Karpas-422 (cell line): Measurements from ENCODE around the gene TNFSF18. TPM values are rescaled to one million over a fixed set of nuclear protein-coding genes. Genes with fewer than 3 reads are reported as not detected.

ENCODE experiments used
- DNase-seq: peaks from one replicate; pipeline ENCODE4 v3.0.0-alpha.2; 2015
- H2AFZ ChIP-seq: fragments of 200-600 bp; sonication (generic); 2 replicates; pipeline ENCODE4 v1.6.1; 2014; ENCODE audit warnings: antibody characterized with exemption, low read length, mixed read lengths
- H3K27ac ChIP-seq: fragments of 200-600 bp; sonication (generic); 2 replicates; pipeline ENCODE4 v1.5.1; 2014; ENCODE audit warnings: mild to moderate bottlenecking, low read length, moderate library complexity
- H3K27me3 ChIP-seq: fragments of 200-600 bp; sonication (generic); 2 replicates; pipeline ENCODE4 v1.6.1; 2014; ENCODE audit warnings: low read length, mixed read lengths
- H3K36me3 ChIP-seq: fragments of 200-600 bp; sonication (generic); 2 replicates; pipeline ENCODE4 v1.6.1; 2014; ENCODE audit warnings: low read length, mixed read lengths; ENCODE audit not compliant: insufficient read depth
- H3K4me1 ChIP-seq: fragments of 200-600 bp; sonication (generic); 2 replicates; pipeline ENCODE4 v1.6.1; 2014; ENCODE audit warnings: mild to moderate bottlenecking, low read length, mixed read lengths
- H3K4me2 ChIP-seq: fragments of 200-600 bp; sonication (generic); 2 replicates; pipeline ENCODE4 v1.6.1; 2014; ENCODE audit warnings: low read length, low read depth, mild to moderate bottlenecking; ENCODE audit not compliant: poor library complexity, severe bottlenecking
- H3K4me3 ChIP-seq: fragments of 200-600 bp; sonication (generic); 2 replicates; pipeline ENCODE4 v1.5.1; 2014; ENCODE audit warnings: mild to moderate bottlenecking, antibody characterized with exemption, low read length, mixed read lengths
- H3K79me2 ChIP-seq: fragments of 200-600 bp; sonication (generic); 2 replicates; pipeline ENCODE4 v1.6.1; 2014; ENCODE audit warnings: mild to moderate bottlenecking, low read length, mixed read lengths
- H3K9ac ChIP-seq: fragments of 200-600 bp; sonication (generic); 2 replicates; pipeline ENCODE4 v1.6.0; 2014; ENCODE audit warnings: low read length
- H3K9me2 ChIP-seq: fragments of 200-600 bp; sonication (generic), shearing (Covaris generic); replicated peaks from 2 replicates; pipeline ENCODE4 v1.6.0; 2014; ENCODE audit warnings: mild to moderate bottlenecking, low read length, moderate library complexity; ENCODE audit not compliant: insufficient read depth
- H3K9me3 ChIP-seq: fragments of 300-700, 200-600 bp; sonication (generic); 2 replicates; pipeline ENCODE4 v1.6.1; 2014; ENCODE audit warnings: low read length, mixed read lengths
- H4K20me1 ChIP-seq: fragments of 200-600 bp; sonication (generic); 2 replicates; pipeline ENCODE4 v1.6.1; 2014; ENCODE audit warnings: mild to moderate bottlenecking, antibody characterized with exemption, low read length, low read depth; ENCODE audit not compliant: insufficient read depth
- total RNA-seq: library from RNA; depleted of rRNA; stranded (reverse); fragments of >200 nt; shearing (Covaris generic); gene quantifications from 2 replicates; pipeline ENCODE4 v1.2.3, GENCODE V29; 2014; ENCODE audit warnings: low replicate concordance

TNFSF18 gene
- total RNA-seq, 1 experiment from 2014 or later: not detected

DNA sequence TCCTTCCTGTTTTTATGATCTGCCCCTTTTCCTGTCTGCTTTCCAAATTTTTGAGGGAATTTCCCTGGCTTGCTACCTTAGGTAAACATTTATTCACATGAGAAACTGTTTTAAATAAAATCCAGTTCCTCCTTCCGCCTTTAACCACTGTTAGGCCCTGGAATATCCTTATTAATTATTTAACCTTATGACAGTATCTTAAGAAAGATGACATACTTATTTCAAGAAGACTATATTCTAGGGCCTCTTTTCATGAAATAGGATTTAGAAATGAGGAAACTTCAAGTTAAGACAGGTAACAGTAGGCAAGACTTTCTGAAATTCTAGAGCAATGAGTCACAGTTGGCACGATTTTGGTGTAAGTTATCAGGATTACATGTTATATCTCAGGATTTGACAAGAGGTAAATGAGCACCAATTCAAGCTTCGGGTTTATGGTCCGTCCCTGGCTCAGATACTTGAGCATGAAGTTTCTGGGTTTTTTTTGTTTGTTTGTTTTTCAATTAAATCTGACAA, 2.0 kb upstream of the TNFSF18 start:
- no peaks in the 10 kb centered on the region for H3K9me2 ChIP-seq
- no peak overlapping the region for H2AFZ ChIP-seq
- no peak overlapping the region for H3K4me2 ChIP-seq

DNA sequence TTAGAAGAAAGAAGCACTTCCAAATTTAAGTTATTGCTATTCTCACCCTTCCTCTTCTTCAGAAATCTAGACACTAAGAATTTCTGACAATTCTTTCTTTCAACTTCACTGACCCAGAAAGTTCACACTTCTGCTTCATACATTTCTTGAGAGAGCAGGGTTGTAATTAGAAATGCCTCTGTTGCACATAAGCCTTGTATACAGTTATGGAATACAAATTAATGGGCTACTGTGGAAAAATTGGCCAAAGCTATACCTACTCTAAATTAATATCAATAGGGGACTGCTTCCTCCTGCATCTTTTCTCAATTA, 1.5 kb downstream of the TNFSF18 start:
- Histone ChIP-seq H3K9me3 (no peaks in the 10 kb centered on the region), H3K79me2 (no peaks in the 10 kb centered on the region), H3K27me3 (no peaks in the 10 kb centered on the region), H3K27ac (no peak overlapping the region), H3K36me3 (no peaks in the 10 kb centered on the region), H2AFZ (no peak overlapping the region), H4K20me1 (no peaks in the 10 kb centered on the region), H3K9ac (no peak overlapping the region), H3K4me2 (no peak overlapping the region), H3K4me1 (no peaks in the 10 kb centered on the region), H3K9me2 (no peaks in the 10 kb centered on the region), H3K4me3 (no peak overlapping the region)
- no peak for DNase-seq

More for the DNA sequence above, 2.0 kb upstream of the TNFSF18 start:
- H3K36me3 ChIP-seq: no peaks in the 10 kb centered on the region
- no peak overlapping the region for H3K9ac ChIP-seq
- H3K9me3 ChIP-seq: no peaks in the 10 kb centered on the region
- H3K4me1 ChIP-seq: no peaks in the 10 kb centered on the region
- no peak for DNase-seq
- no peaks in the 10 kb centered on the region for H3K27me3 ChIP-seq
- no peak overlapping the region for H3K4me3 ChIP-seq
- no peaks in the 10 kb centered on the region for H3K79me2 ChIP-seq
- H3K27ac ChIP-seq: no peak overlapping the region
- H4K20me1 ChIP-seq: no peaks in the 10 kb centered on the region

DNA sequence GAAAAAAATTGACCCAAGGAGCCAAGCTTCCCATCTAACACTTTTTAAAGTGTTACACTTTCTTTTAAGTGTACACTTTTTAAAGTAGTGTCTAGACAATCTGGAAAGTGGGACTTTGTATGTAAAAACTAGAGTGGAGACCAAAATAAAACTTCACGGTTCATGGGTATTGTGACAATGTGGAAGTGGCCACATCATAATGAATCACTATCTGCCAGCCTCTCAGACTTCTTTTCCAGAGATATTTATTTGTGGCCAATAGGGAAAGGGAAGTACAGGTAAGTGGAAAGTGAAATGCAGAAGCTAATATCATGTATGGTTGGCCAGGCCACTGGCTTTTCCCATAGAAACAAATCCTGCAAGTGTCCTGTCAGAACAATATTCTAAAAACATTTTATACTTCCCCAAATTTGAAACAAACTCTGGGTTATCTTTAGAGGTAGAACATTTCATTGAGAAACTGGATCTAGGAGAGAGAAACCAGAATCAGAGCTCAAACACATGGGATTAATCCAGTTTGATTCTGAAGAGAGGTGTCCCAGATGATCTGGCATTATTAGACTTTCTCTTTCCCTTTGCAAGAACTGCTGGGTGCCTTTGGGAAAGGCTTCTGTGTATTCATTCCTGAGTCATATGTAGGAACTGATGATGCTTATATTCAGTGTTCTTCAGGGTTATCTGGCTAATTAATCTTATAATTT, 2.0 kb downstream of the TNFSF18 start:
- no peak overlapping the region for H3K4me2 ChIP-seq
- DNase-seq: no peak
- no peak overlapping the region for H3K27ac ChIP-seq
- no peak overlapping the region for H2AFZ ChIP-seq
- H3K27me3 ChIP-seq: no peaks in the 10 kb centered on the region
- H3K79me2 ChIP-seq: no peaks in the 10 kb centered on the region
- no peaks in the 10 kb centered on the region for H3K9me2 ChIP-seq
- H3K4me3 ChIP-seq: no peak overlapping the region
- H3K9me3 ChIP-seq: no peaks in the 10 kb centered on the region
- H4K20me1 ChIP-seq: no peaks in the 10 kb centered on the region
- H3K36me3 ChIP-seq: no peaks in the 10 kb centered on the region
- no peaks in the 10 kb centered on the region for H3K4me1 ChIP-seq
- H3K9ac ChIP-seq: no peak overlapping the region

DNA sequence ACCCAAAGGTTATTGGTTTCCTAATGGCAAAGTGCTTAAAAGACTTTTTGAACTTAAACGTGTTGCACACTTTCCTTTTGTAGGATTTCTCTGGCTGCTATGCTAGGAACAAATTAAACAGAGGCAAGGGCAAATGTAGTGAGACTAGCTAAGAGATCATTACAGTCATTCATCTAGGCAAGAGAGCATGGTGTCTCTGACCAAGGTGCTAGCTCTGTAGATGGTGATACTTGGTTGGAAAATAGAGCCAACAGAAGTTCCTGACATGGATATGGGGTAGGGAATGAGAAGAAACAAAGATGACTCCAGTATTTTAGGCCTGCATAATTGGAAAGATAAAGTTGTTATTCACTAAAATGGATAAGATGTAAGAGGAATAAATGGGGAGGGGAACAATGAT, 6.1 kb downstream of the TNFSF18 start:
- H3K27me3 ChIP-seq: no peaks in the 10 kb centered on the region
- H3K4me2 ChIP-seq: no peak overlapping the region
- H3K36me3 ChIP-seq: no peaks in the 10 kb centered on the region
- H3K9me2 ChIP-seq: no peaks in the 10 kb centered on the region
- no peaks in the 10 kb centered on the region for H3K79me2 ChIP-seq
- no peak for DNase-seq
- H3K9ac ChIP-seq: no peak overlapping the region
- no peaks in the 10 kb centered on the region for H4K20me1 ChIP-seq
- no peaks in the 10 kb centered on the region for H3K9me3 ChIP-seq
- H3K4me1 ChIP-seq: no peaks in the 10 kb centered on the region
- no peak overlapping the region for H3K4me3 ChIP-seq
- H2AFZ ChIP-seq: no peak overlapping the region
- H3K27ac ChIP-seq: no peak overlapping the region

DNA sequence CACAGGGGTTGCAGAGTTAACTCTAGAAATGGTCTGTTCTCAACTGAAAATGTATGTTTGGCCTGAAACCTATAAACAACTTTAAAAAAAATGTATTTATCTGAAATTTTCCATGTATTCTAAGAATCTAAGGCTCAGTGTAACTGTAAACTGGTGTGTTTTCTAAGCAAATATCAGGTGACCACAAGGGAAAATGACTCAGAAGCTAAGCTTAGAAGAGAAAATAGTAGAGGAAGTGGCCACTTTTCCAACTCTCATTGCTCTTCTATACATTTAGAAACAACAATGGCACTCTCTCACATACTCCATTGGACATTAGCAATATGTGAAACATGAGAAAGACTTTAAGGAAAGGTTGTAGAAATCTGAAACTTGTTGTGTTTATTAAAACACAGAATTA, 7.5 kb downstream of the TNFSF18 start:
- H3K9ac ChIP-seq: no peak overlapping the region
- H2AFZ ChIP-seq: no peak overlapping the region
- H3K27me3 ChIP-seq: no peaks in the 10 kb centered on the region
- no peak overlapping the region for H3K27ac ChIP-seq
- no peak overlapping the region for H3K4me2 ChIP-seq
- no peaks in the 10 kb centered on the region for H3K9me2 ChIP-seq
- no peak for DNase-seq
- no peaks in the 10 kb centered on the region for H3K4me1 ChIP-seq
- no peak overlapping the region for H3K4me3 ChIP-seq
- no peaks in the 10 kb centered on the region for H3K79me2 ChIP-seq
- no peaks in the 10 kb centered on the region for H3K9me3 ChIP-seq
- no peaks in the 10 kb centered on the region for H4K20me1 ChIP-seq
- no peaks in the 10 kb centered on the region for H3K36me3 ChIP-seq

DNA sequence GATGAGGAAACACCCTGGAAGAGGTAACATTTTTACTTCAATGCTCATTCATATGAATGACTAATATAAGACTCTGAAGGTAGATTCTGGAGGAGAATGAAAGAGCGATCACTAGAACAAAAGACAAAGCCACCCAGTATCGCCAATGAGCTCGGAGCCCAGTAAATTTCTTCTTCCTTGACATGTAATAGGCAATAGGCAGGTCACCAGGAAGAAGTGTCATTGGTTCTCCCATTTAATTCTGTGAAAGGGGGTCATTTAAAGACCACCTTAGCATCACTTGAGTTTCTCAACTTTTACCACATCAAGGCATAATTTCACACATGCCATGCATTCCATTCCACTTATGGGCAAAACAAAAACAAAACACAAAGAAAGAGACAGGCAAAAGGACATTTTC, 7.9 kb downstream of the TNFSF18 start:
- no peak overlapping the region for H3K4me2 ChIP-seq
- no peaks in the 10 kb centered on the region for H3K9me3 ChIP-seq
- H3K79me2 ChIP-seq: no peaks in the 10 kb centered on the region
- H3K9me2 ChIP-seq: no peaks in the 10 kb centered on the region
- H3K4me1 ChIP-seq: no peaks in the 10 kb centered on the region
- H3K4me3 ChIP-seq: no peak overlapping the region
- H3K27me3 ChIP-seq: no peaks in the 10 kb centered on the region
- H3K9ac ChIP-seq: no peak overlapping the region
- no peaks in the 10 kb centered on the region for H3K36me3 ChIP-seq
- DNase-seq: no peak
- no peaks in the 10 kb centered on the region for H4K20me1 ChIP-seq
- no peak overlapping the region for H3K27ac ChIP-seq
- H2AFZ ChIP-seq: no peak overlapping the region

DNA sequence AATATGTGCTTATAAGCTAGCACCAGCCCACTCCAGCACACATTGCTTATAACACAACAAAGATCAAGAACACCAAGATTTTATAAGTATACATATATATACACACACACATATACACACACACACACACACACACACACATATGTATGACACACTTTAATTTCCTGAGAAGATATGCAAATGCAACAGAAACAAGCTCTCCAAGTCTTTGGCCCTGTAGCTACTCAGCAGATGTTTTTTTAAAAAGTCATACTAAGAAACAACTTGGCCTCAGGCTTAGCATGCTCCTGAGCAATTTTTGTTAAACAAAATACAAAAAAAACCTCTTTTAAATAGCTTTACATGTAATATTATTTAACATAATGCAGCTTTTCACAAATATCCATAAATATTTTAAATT, 11.1 kb downstream of the TNFSF18 start:
- Histone ChIP-seq H3K4me1 (no peaks in the 10 kb centered on the region), H2AFZ (no peak overlapping the region), H3K9ac (no peak overlapping the region), H3K27me3 (no peaks in the 10 kb centered on the region), H3K79me2 (no peaks in the 10 kb centered on the region), H3K4me3 (no peak overlapping the region), H3K27ac (no peak overlapping the region), H3K4me2 (no peak overlapping the region), H3K9me3 (no peaks in the 10 kb centered on the region), H3K36me3 (no peaks in the 10 kb centered on the region), H4K20me1 (no peaks in the 10 kb centered on the region), H3K9me2 (no peaks in the 10 kb centered on the region)
- no peak for DNase-seq

DNA sequence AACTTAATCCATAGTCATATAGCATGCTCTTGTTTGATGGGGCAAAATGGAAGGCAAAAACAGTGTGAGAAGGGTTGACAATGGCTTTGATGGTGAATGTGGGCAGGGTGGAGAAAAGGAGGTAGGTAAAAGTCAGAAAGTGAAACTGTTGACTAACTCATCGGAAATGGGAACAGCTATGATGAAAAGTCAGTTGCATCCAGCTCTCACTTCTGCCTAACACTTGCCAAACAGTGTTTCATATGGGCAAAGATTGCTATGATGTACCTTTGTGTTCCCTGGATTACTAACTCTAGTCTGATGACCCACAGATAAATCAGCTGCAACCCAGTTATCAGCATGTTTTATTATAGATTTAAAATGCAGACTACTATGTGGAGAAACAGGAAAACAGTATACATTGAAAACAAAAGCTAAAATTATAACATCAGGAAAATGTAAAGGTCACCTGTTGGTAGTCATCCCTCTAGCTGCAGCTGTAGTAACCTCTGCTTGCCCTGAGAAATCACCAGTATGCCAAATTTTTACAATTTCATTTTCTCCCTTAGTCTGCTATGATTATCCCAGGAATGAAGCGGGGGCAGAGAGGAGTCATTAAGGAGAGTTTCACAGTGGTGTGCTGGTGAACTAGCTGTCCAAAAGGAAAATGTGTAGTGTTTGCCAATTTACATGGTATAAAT, 11.7 kb downstream of the TNFSF18 start:
- no peaks in the 10 kb centered on the region for H3K27me3 ChIP-seq
- no peak overlapping the region for H3K9ac ChIP-seq
- no peak for DNase-seq
- H3K27ac ChIP-seq: no peak overlapping the region
- H4K20me1 ChIP-seq: no peaks in the 10 kb centered on the region
- no peaks in the 10 kb centered on the region for H3K79me2 ChIP-seq
- H3K4me2 ChIP-seq: no peak overlapping the region
- H3K4me1 ChIP-seq: no peaks in the 10 kb centered on the region
- no peaks in the 10 kb centered on the region for H3K9me2 ChIP-seq
- no peak overlapping the region for H2AFZ ChIP-seq
- H3K9me3 ChIP-seq: no peaks in the 10 kb centered on the region
- no peak overlapping the region for H3K4me3 ChIP-seq
- H3K36me3 ChIP-seq: no peaks in the 10 kb centered on the region
